ENCODE measurements around the gene ABHD17B.

Gene ABHD17B

DNA sequence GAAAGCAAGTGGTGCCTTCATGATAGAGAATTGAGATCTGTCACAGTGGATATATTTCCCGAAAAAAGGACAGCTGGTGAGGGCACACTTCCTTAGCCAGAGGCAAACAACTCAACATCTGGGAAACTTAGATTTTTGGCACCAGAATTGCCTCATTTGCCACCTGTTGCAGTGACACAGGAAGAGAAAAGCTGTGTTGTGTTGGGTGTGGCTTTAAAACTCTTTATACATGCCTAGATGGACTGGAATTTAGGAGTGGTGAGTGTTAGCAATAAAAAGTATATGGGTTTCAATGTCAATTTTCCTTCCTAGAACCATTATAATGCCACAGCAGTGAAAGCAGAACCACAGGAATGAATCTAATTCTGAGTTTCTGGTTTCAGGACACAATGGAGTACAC is 80.1 kb downstream of the ABHD17B start:
- Mint-ChIP-seq H3K9me3 (peaks cover 26% of the 10 kb centered on the region), H3K27me3 (ENCODE audit: low read depth, poor library complexity) (no peaks in the 10 kb centered on the region), H3K27ac (no peak overlapping the region), H3K4me3 (no peak overlapping the region), H3K4me1 (peaks cover 4% of the 10 kb centered on the region), H3K36me3 (ENCODE audit: low read depth) (no peaks in the 10 kb centered on the region)
- TF ChIP-seq, protein P1, sequence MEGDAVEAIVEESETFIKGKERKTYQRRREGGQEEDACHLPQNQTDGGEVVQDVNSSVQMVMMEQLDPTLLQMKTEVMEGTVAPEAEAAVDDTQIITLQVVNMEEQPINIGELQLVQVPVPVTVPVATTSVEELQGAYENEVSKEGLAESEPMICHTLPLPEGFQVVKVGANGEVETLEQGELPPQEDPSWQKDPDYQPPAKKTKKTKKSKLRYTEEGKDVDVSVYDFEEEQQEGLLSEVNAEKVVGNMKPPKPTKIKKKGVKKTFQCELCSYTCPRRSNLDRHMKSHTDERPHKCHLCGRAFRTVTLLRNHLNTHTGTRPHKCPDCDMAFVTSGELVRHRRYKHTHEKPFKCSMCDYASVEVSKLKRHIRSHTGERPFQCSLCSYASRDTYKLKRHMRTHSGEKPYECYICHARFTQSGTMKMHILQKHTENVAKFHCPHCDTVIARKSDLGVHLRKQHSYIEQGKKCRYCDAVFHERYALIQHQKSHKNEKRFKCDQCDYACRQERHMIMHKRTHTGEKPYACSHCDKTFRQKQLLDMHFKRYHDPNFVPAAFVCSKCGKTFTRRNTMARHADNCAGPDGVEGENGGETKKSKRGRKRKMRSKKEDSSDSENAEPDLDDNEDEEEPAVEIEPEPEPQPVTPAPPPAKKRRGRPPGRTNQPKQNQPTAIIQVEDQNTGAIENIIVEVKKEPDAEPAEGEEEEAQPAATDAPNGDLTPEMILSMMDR (IDR thresholded peaks at IDR 0.05): no peak
- DNase-seq: no peak

DNA sequence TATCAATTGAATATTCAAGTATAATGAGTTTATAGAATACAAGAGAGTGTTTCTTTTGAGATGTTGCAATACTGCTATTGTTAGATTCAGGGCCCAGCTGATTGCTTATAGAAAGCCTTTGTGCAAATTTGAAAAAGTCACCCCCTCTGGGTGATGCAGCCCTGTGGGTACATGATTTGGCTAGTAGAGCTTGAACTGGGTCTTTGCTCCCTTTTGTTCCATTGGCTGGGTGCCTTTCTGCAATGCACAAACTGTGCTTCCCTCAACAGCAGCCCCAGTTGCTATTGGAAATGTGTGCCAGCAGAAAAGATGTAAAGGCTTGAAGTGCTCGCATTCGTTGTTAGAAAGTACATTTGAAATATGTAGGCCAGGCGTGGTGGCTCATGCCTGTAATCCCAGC is 80.8 kb downstream of the ABHD17B start:
- no peak overlapping the region for H3K4me3 Mint-ChIP-seq

DNA sequence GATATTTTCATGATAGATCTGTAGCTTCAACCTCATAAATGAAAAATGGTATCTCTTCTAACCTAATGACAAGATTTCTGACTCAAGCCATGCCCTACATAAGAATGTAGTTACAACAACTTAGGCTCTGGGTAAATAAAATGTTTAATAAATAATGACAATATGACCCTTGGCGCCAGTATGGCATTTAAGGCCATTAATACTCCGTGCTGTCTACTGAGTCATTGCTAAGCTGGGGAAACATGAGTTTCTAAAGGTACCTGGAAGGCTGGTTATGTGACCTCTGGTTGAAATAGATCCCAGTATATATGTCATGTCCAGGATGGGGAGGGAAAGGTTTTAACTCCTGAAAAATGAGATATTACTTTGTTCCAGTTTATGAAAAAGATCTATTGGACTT is 84.7 kb downstream of the ABHD17B start:
- no peak for DNase-seq
- Mint-ChIP-seq H3K27ac (no peak overlapping the region), H3K9me3 (no peaks in the 10 kb centered on the region), H3K4me1 (no peaks in the 10 kb centered on the region), H3K4me3 (no peak overlapping the region), H3K36me3 (ENCODE audit: low read depth) (no peaks in the 10 kb centered on the region), H3K27me3 (ENCODE audit: low read depth, poor library complexity) (no peaks in the 10 kb centered on the region)
- TF ChIP-seq, protein P1 (IDR thresholded peaks at IDR 0.05): no peak

More for the DNA sequence above, 80.8 kb downstream of the ABHD17B start:
- DNase-seq: no peak
- no peaks in the 10 kb centered on the region for H3K36me3 Mint-ChIP-seq (ENCODE audit: low read depth)
- H3K9me3 Mint-ChIP-seq: peaks cover 18% of the 10 kb centered on the region
- no peaks in the 10 kb centered on the region for H3K27me3 Mint-ChIP-seq (ENCODE audit: low read depth, poor library complexity)
- no peak overlapping the region for H3K27ac Mint-ChIP-seq
- TF ChIP-seq, protein P1 (IDR thresholded peaks at IDR 0.05): no peak
- peaks cover 4% of the 10 kb centered on the region for H3K4me1 Mint-ChIP-seq

DNA sequence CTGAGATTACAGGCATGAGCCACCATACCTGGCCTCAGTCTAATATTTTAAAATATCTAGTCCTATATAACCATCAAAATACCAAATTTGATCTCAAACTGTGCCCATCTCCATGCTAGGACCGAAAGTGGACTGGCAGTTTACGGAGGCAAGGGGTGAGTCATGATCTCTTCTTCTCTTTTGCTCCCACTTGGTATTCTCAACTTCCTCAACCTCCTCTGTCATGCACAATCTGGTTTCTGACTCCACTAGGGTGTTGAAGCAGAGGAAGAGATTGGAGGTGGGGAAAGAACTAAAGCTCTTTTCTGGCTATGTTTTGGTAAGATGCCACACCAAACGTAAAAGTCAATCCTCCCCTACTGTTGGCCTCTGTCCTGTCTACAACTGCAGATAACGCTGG is 86.7 kb downstream of the ABHD17B start:
- Mint-ChIP-seq H3K27me3 (ENCODE audit: low read depth, poor library complexity) (no peaks in the 10 kb centered on the region), H3K9me3 (no peaks in the 10 kb centered on the region), H3K4me3 (no peak overlapping the region), H3K27ac (no peak overlapping the region), H3K4me1 (no peaks in the 10 kb centered on the region), H3K36me3 (ENCODE audit: low read depth) (no peaks in the 10 kb centered on the region)
- TF ChIP-seq, protein P1 (IDR thresholded peaks at IDR 0.05): no peak
- no peak for DNase-seq

GRCh38 chr9:71822935-71823334 is 88.1 kb downstream of the ABHD17B start:
- no peak for DNase-seq
- no peaks in the 10 kb centered on the region for H3K27me3 Mint-ChIP-seq (ENCODE audit: low read depth, poor library complexity)
- no peak overlapping the region for H3K27ac Mint-ChIP-seq
- H3K4me1 Mint-ChIP-seq: no peaks in the 10 kb centered on the region
- no peaks in the 10 kb centered on the region for H3K36me3 Mint-ChIP-seq (ENCODE audit: low read depth)
- H3K4me3 Mint-ChIP-seq: no peak overlapping the region
- no peaks in the 10 kb centered on the region for H3K9me3 Mint-ChIP-seq
- TF ChIP-seq, protein P1 (IDR thresholded peaks at IDR 0.05): no peak

DNA sequence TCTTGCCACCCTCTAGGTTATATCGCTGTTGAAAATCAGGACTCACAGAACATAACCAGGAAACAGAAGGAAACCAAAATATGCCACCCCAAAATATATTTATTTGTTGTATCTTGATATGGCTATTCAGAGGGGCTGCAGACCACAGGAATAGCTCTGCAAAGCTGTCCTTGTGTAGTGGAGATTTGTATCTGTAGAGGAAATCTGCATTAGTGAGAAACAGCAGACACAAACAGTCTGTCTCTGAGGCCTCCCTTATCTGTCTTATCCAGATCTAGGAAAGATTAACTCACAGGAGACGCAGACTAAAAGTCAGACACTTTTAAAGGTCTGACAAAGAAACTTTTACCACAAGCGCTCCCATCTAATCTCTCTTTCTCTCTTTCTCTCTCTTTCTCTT is 88.5 kb downstream of the ABHD17B start:
- Mint-ChIP-seq H3K9me3 (no peaks in the 10 kb centered on the region), H3K27me3 (ENCODE audit: low read depth, poor library complexity) (no peaks in the 10 kb centered on the region), H3K4me1 (peaks cover 2% of the 10 kb centered on the region), H3K36me3 (ENCODE audit: low read depth) (no peaks in the 10 kb centered on the region), H3K4me3 (no peak overlapping the region), H3K27ac (no peak overlapping the region)
- no peak for DNase-seq
- TF ChIP-seq, protein P1 (IDR thresholded peaks at IDR 0.05): no peak
